22Rv1 (cell line): ENCODE measurements around the gene TUBB6.

Experiments
- H3K27ac ChIP-seq: fragments of 450-650 bp; 2 replicates; pipeline ENCODE4 v1.5.1; 2017
- CTCF ChIP-seq: fragments of 450-650 bp; IDR thresholded peaks from 2 replicates; pipeline ENCODE4 v1.5.1; 2017; ENCODE audit warnings: mild to moderate bottlenecking
- ZFX ChIP-seq: fragments of 450-650 bp; IDR thresholded peaks from 2 replicates; pipeline ENCODE4 v1.6.1; 2017; ENCODE audit warnings: antibody characterized with exemption, borderline replicate concordance

Gene TUBB6

GRCh38 chr18:12326711-12327460 is 18.8 kb downstream of the TUBB6 start:
- H3K27ac ChIP-seq, result no peak overlapping the region
- no peak for TF ChIP-seq CTCF
- no peak for TF ChIP-seq ZFX

GRCh38 chr18:12327510-12328178 is 19.6 kb downstream of the TUBB6 start:
- H3K27ac ChIP-seq, result no peak overlapping the region
- peak; percentile 97 for TF ChIP-seq CTCF
- no peak for TF ChIP-seq ZFX

- H3K27ac ChIP-seq, result no peak overlapping the region
- TF ChIP-seq ZFX (no peak), CTCF (peak; percentile 75)
These were observed 20.3 kb downstream of the TUBB6 start for GRCh38 chr18:12328179-12328823.

- no peak overlapping the region for H3K27ac ChIP-seq
- TF ChIP-seq CTCF (no peak), ZFX (no peak)
These were observed 21.2 kb downstream of the TUBB6 start for GRCh38 chr18:12329125-12329698.

DNA sequence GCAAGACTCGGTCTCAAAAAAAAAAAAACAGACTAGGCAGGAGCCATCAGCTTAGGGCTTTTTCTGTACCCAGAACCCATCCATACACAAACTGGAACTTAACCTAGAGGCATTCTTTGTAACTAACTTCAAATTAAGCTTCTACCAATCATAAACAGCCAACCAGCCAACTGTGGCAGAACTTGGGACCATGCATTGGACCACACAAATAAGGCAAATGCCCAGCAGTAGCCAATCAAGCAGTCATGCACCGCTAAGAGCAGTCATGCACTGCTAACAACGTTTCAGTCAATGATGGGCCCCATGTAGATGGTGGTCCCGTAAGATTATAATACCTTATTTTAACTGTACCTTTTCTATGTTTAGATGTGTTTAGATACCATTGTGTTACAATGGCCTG is 22.7 kb downstream of the TUBB6 start:
- no peak for TF ChIP-seq CTCF
- H3K27ac ChIP-seq, result no peak overlapping the region

- no peak for TF ChIP-seq CTCF
- no peak for TF ChIP-seq ZFX
- 0 out of 2 replicates have a peak overlapping the region, but pooled peaks have one; percentile 1 for H3K27ac ChIP-seq
These were observed 25.7 kb downstream of the TUBB6 start for GRCh38 chr18:12333506-12334290.
